ENCODE results near the gene IAPP. TPM values are rescaled to one million over a fixed set of nuclear protein-coding genes. Genes with fewer than 3 reads are reported as not detected.
"Not testable (repeated sequence)": the region's sequence is repeated elsewhere in the genome, so short reads cannot be mapped to it uniquely, and the experiment has no call there.

IAPP gene
- total RNA-seq, 1 donor from 2014 or later, result not detected

DNA sequence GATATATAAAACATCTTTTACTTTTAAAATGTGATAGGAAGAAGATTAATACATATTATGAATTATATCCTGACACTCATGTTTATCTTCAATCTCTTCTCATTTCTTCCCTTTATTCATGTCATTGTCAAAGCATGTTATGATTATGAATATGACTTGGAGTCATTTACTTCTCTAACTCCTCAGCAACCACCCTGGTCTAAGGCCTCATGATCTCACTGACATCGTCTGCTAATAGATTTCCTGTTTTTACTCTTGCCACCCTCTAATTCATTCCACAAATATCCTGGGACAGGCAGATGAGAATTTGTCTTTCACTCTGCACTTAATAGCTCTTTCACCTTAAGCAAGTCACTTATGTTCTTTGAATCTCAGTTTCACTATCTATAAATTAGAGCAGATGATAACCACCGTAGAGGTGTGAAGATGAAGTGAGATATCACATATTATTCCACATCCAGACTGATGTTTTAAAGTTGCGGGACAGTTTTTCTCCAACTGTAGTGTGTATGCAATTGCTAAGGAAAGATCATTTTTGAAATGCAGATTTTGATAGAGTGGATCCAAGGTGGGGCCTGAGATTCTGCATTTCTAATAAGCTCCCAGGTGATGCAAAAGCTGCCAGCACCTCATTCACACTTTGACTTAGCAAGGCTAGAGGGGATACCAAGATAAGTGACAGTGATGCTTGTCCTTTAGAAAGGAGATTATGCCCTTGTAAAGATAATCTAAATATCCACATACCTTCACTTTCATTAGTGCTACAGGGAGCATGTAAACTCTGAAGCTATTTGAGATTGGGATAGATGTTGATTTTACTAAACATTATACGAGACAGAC lies 3.3 kb upstream of the IAPP start:
- intact Hi-C loops (cut with DNase I), result no loop called here
- DNase-seq (ENCODE audit: low spot score), result no peak
- no peak for ATAC-seq

DNA sequence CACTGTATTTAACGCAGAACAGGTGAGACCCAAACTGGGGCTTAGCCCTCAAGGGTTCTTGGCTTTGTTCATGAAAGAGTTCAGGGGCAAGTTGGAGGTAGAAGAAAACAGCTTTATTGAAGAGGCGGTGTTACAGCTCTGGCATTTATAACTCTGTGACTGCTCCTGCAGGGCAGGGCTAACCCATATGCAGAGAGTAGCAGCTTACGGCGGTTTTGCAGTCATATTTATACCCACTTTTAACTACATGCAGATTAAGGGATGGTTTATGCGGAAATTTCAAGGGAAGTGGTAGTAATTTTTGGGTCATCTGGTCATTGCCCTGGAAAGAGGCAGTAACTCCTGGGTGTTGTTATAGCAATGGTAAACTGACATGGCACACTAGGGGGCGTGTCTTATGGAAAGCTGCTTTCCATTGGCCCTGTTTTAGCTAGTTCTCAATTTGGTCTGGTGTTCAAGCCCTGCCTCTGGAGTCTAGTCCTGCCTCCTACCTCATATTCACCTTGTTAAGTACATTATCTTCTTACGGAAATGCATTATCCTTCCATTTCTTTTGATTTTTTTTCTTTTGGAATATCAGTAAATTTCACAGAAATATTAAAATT lies 1.8 kb upstream of the IAPP start:
- no peak for ATAC-seq
- no peak for DNase-seq (ENCODE audit: low spot score)
- intact Hi-C loops (cut with DNase I), result no loop called here

DNA sequence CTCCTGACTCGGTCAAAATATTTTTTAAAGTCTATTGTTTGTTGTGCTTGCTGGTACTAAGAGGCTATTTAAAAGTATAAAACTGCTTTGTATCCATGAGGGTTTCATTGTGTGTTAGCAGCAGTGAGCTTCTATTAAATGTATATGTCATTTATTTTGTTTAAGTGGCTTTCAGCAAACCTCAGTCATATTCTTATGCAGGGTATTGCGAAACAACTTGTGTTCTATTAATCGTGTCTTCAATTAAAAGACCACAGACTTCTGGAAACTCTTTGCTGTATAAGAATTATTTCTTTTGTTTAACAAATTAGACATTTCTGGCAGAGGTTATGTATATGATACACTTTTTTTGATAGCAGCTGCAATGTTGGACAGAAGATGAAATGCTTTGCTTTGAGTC lies 6.5 kb downstream of the IAPP start:
- intact Hi-C loops (cut with DNase I), result no loop called here
- DNase-seq (ENCODE audit: low spot score), result no peak
- no peak for ATAC-seq

DNA sequence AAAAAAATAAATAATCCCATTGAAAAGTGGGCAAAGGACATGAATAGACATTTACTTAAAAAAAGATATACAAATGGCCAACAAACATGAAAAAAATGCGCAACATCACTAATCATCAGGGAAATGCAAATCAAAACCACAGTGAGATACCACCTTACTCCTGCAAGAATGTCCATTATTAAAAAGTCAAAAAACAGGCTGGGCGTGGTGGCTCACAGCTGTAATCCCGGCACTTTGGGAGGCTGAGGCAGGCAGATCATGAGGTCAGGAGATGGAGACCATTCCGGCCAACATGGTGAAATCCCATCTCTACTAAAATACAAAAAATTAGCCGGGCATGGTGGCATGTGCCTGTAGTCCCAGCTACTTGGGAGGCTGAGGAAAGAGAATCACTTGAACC lies 8.6 kb downstream of the IAPP start:
- DNase-seq (ENCODE audit: low spot score); ATAC-seq; intact Hi-C loops (cut with DNase I): not testable (repeated sequence)

DNA sequence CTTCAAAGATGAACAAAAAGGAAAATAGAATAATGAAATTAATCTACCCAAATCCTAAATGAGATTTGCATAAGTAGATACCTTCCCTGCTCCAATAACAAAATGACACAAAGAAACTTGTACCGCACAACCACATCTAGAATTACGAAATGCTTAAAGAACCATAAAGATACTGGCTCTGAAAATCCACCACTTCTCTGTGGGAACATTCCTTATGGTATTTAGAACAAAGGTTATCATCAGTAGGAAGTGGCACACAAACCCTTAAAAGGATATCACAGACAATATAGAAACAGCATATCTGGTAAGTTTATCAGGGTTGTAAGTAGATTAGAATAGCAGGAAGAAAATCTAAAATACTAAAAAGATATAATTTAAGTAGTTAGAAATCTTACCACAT lies 11.6 kb downstream of the IAPP start:
- intact Hi-C loops (cut with DNase I), result no loop called here
- DNase-seq (ENCODE audit: low spot score), result no peak
- no peak for ATAC-seq

DNA sequence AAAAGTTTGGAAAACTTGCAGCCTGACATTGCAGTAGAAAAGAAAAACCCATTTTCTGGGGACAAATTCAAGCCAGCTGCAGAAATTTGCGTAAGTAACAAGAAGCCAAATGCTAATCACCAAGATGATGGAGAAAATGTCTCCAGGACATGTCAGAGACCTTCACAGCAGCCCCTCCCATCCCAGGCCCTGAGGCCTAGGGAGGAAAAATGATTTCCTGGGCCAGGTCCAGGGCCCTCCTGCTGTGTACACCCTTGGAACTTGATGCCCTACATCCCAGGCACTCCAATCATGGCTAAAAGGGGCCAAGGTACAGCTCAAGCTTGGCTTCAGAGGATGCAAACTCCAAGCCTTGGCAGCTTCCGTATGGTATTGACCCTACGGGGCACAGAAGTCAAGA lies 14.5 kb downstream of the IAPP start:
- ATAC-seq (no peak), DNase-seq (ENCODE audit: low spot score) (no peak)
- intact Hi-C loops (cut with DNase I), result no loop called here

DNA sequence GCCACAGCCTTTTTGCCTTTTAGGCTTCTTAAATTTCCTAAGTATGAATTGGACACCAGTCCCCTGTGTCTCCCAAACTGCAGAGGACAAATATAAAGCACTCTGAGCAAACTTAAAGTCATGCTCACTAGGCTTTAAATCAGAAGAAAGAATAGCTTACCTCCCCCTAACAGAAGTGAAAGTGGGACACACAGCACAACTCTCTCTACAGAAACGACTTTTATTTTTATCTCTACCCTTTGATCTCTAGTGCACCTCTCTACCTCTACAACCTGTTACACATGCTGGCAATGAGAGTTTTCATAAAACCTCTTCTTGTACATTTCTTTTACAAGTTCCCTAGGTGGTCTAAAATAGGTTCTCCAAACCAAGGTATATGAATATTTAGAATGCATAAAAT lies 19.7 kb downstream of the IAPP start:
- intact Hi-C loops (cut with DNase I), result no loop called here
- ATAC-seq, result no peak
- no peak for DNase-seq (ENCODE audit: low spot score)

DNA sequence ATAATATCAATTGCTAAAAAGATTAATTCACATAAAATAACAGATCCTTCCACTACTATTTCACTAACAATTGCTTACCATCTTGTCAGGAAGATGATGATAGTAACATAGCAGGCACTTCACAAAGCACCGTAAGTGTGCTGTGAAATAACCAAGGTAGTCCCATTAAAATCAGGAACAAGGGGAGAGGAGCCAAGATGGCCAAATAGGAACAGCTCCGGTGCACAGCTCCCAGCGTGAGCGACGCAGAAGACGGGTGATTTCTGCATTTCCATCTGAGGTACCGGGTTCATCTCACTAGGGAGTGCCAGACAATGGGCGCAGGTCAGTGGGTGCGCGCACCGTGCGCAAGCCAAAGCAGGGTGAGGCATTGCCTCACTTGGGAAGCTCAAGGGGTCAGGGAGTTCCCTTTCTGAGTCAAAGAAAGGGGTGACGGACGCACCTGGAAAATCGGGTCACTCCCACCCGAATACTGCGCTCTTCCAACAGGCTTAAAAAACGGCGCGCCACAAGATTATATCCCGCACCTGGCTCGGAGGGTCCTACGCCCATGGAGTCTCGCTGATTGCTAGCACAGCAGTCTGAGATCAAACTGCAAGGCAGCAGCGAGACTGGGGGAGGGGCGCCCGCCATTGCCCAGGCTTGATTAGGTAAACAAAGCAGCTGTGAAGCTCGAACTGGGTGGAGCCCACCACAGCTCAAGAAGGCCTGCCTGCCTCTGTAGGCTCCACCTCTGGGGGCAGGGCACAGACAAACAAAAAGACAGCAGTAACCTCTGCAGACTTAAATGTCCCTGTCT lies 22.3 kb downstream of the IAPP start:
- ATAC-seq; intact Hi-C loops (cut with DNase I): not testable (repeated sequence)

DNA sequence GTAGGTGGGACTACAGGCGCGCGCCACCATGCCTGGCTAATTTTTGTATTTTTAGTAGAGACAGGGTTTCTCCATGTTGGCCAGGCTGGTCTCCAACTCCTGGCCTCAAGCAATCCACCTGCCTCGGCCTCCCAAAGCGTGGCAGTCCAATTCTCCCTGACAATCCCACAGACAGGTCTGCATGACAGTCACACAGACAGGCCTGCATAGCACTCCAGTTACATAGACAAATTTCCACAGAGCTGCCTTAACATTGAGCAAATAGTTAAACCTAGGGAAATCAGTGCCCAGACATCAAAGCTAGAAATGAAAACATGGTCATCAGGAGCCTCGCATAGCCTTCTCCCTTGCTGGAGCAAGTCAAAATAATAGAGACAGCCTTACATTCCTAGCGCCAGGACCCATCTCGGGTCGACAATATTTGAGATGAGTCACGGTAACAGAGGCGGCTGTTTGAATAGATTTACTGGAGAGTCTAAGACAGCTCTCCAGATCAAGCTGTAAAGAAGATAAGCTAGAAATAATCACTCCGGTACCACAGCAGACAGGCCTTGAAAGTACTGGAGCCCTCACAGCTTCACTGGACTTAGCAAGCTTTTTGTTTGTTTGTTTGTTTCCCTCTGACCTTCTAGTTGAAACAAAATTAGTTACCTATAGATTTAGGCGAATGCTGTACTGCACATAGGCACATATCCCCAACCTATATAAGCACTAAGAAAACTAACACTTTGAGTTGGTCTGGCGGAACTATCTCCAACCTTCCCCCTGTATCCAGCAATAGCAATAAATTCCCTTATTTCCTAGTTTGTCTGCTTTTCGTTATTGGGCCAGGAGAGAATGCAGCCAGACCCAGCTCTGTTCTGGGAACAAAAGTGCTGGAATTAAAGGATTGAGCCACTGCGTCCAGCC lies 40.9 kb downstream of the IAPP start:
- DNase-seq (ENCODE audit: low spot score), result no peak
- intact Hi-C loops (cut with DNase I), result no loop called here
- ATAC-seq, result no peak

More for the DNA sequence above, 22.3 kb downstream of the IAPP start:
- DNase-seq (ENCODE audit: low spot score), result not testable (repeated sequence)

DNA sequence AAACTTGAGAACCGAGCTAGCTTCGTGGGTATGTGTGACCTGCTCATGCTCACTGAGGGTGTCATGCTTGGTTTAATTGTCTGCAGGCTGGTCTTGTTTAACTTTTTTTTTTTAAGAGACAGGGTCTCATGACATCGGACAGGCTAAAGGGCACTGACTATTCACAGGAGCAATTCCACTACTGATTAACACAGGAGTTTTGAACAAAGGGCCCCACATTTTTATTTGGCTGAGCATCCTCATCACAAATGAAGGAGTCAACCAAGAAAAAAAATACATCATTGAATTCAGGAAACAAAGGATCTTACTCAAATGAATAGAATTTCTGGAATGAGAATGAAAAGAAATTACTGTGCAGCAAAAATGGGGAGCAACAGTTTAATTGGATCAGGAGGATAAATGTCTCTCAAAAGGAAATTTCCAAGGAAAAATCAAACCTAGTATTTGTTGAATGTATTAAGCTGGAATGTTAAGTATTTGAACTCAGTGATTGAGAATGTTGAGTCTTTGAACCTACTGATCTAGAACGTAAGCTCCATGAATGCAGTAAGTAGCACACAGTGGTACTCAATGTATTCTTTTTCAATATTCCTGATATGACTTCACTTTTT lies 43.9 kb downstream of the IAPP start:
- intact Hi-C loops (cut with DNase I), result no loop called here
- ATAC-seq, result no peak

DNA sequence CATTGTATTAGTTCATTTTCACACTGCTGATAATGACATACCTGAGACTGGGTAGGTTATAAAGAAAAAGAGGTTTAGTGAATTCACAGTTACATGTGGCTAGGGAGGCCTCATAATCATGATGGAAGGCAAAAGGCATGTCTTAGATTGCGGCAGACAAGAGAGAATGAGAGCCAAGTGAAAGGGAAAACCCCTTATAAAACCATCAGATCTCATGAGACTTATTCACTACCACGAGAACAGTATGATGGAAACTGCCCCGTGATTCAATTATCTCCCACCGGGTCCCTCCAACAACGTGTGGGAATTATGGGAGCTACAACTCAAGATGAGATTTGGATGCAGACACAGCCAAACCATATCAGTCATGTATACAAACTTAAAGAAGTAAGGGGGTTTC lies 45.7 kb downstream of the IAPP start:
- intact Hi-C loops (cut with DNase I); DNase-seq (ENCODE audit: low spot score); ATAC-seq: not testable (repeated sequence)

More for the DNA sequence above, 43.9 kb downstream of the IAPP start:
- DNase-seq (ENCODE audit: low spot score), result no peak

DNA sequence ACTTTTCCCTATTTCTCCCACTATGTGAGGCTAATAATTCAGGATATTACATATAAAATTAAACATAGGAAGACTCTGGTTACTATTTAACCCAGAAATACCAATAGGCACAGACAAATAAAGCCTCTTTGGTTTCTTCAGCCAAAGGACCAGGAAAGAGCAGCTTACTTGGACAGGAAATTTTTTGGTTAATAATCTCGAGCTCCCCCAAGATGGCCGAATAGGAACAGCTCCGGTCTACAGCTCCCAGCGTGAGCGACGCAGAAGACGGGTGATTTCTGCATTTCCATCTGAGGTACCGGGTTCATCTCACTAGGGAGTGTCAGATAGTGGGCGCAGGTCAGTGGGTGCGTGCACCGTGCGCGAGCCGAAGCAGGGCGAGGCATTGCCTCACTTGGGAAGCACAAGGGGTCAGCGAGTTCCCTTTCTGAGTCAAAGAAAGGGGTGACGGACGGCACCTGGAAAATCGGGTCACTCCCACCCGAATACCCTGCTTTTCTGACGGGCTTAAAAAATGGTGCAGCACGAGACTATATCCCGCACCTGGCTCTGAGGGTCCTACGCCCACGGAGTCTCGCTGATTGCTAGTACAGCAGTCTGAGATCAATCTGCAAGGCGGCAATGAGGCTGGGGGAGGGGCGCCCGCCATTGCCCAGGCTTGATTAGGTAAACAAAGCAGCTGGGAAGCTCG lies 46.5 kb downstream of the IAPP start:
- DNase-seq (ENCODE audit: low spot score); intact Hi-C loops (cut with DNase I); ATAC-seq: not testable (repeated sequence)

DNA sequence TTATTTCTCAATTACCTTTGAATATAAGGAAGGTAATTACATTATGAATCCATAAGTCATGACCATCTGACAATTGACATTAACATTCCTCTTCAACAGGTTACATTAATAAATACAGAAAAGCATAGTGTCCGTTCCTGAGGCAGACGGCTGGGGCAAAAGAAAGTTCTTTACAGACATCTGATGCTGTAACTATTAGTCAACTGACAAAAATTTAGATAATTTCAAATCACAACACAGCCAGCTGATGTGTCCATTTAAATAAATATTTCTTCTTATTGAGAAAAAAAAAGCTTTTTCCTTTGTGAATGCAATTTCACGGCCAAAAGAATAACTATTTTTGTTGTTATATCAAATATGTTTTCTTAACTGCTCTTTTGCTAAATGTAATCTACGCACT lies 55.5 kb downstream of the IAPP start:
- intact Hi-C loops (cut with DNase I), result no loop called here
- ATAC-seq (no peak), DNase-seq (ENCODE audit: low spot score) (no peak)

Other genes starting within 250 kb of the IAPP start
- not detected for gene SLCO1B1, start 241.7 kb upstream of the IAPP start, total RNA-seq
- 0.67 TPM for gene SLCO1A2, start 38.0 kb upstream of the IAPP start, total RNA-seq
- gene PYROXD1, start 64.8 kb downstream of the IAPP start, total RNA-seq, result 16.3 TPM
- gene RECQL, start 128.7 kb downstream of the IAPP start, total RNA-seq, result 32.7 TPM
- gene GOLT1B, start 128.9 kb downstream of the IAPP start, total RNA-seq, result 26.6 TPM
- 1.3 TPM for gene SPX, start 153.4 kb downstream of the IAPP start, total RNA-seq
- 0.27 TPM for gene GYS2, start 231.9 kb downstream of the IAPP start, total RNA-seq

Measured in sciatic nerve (tissue), 2 donors.